DOHH2 (cell line): ENCODE data around the gene LANCL2.

Experiments
- H3F3A ChIP-seq: fragments of 200-600 bp; sonication (generic), shearing (Covaris generic); 2 replicates; pipeline ENCODE4 v1.6.0; 2016; ENCODE audit warnings: antibody characterized with exemption, mild to moderate bottlenecking; ENCODE audit not compliant: control insufficient read depth, insufficient read depth
- H3K27ac ChIP-seq: fragments of 200-600 bp; sonication (generic); 2 replicates; pipeline ENCODE4 v1.5.1; 2014; ENCODE audit warnings: low read depth, mild to moderate bottlenecking, low read length, moderate library complexity
- H3K27me3 ChIP-seq: fragments of 200-600 bp; sonication (generic); 2 replicates; pipeline ENCODE4 v1.6.1; 2014; ENCODE audit warnings: mild to moderate bottlenecking, low read length, mixed read lengths; ENCODE audit not compliant: control insufficient read depth
- H3K36me3 ChIP-seq: fragments of 200-600 bp; sonication (generic); 2 replicates; pipeline ENCODE4 v1.6.1; 2014; ENCODE audit warnings: mild to moderate bottlenecking, low read length, moderate library complexity, mixed read lengths; ENCODE audit not compliant: control insufficient read depth
- H3K4me1 ChIP-seq: fragments of 200-600 bp; sonication (generic); 2 replicates; pipeline ENCODE4 v1.6.1; 2014; ENCODE audit warnings: mild to moderate bottlenecking, low read length, mixed read lengths; ENCODE audit not compliant: control insufficient read depth
- H3K4me2 ChIP-seq: fragments of 200-600 bp; sonication (generic); 2 replicates; pipeline ENCODE4 v1.6.0; 2014; ENCODE audit warnings: mild to moderate bottlenecking, low read length, moderate library complexity
- H3K4me3 ChIP-seq: fragments of 200-600 bp; sonication (generic); 2 replicates; pipeline ENCODE4 v1.5.1; 2014; ENCODE audit warnings: mild to moderate bottlenecking, low read length, mixed read lengths
- H3K79me2 ChIP-seq: fragments of 200-600 bp; sonication (generic); 2 replicates; pipeline ENCODE4 v1.6.1; 2014; ENCODE audit warnings: mild to moderate bottlenecking, low read length, mixed read lengths; ENCODE audit not compliant: control insufficient read depth
- H3K9me2 ChIP-seq: fragments of 200-600 bp; sonication (generic); replicated peaks from 2 replicates; pipeline ENCODE4 v1.6.1; 2014; ENCODE audit warnings: mild to moderate bottlenecking, low read length, mixed read lengths; ENCODE audit not compliant: control insufficient read depth
- H3K9me3 ChIP-seq: fragments of 200-600 bp; sonication (generic); 2 replicates; pipeline ENCODE4 v1.6.1; 2014; ENCODE audit warnings: antibody characterized with exemption, low read length, mixed read lengths; ENCODE audit not compliant: control insufficient read depth, insufficient read depth
- H4K20me1 ChIP-seq: fragments of 200-600 bp; sonication (generic); 2 replicates; pipeline ENCODE4 v1.6.0; 2014; ENCODE audit warnings: low read depth, mild to moderate bottlenecking, antibody characterized with exemption, low read length, moderate library complexity; ENCODE audit not compliant: control insufficient read depth, insufficient read depth
- CTCF ChIP-seq: fragments of 200-600 bp; sonication (generic); IDR thresholded peaks from one replicate; pipeline ENCODE4 v1.5.1; 2014; ENCODE audit warnings: antibody characterized with exemption, mild to moderate bottlenecking, low read depth, low read length; ENCODE audit not compliant: poor library complexity, severe bottlenecking
- EZH2phosphoT487 ChIP-seq: fragments of 200-600 bp; sonication (generic); IDR thresholded peaks from 2 replicates; pipeline ENCODE4 v1.6.1; 2017; ENCODE audit warnings: borderline replicate concordance, mild to moderate bottlenecking, antibody characterized with exemption, low read length, moderate library complexity, mixed read lengths

LANCL2 gene

GRCh38 chr7:55435466-55435865 is 70.3 kb downstream of the LANCL2 start:
- no peaks in the 10 kb centered on the region for H3K9me2 ChIP-seq
- H4K20me1 ChIP-seq: no peaks in the 10 kb centered on the region
- H3K4me3 ChIP-seq: no peak overlapping the region
- H3K9me3 ChIP-seq: no peaks in the 10 kb centered on the region
- H3K27ac ChIP-seq: no peak overlapping the region
- no peaks in the 10 kb centered on the region for H3K4me1 ChIP-seq
- TF ChIP-seq CTCF (no peak), EZH2phosphoT487 (no peak)
- no peaks in the 10 kb centered on the region for H3K27me3 ChIP-seq
- H3K79me2 ChIP-seq: no peaks in the 10 kb centered on the region
- H3F3A ChIP-seq: no peaks in the 10 kb centered on the region
- H3K36me3 ChIP-seq: no peaks in the 10 kb centered on the region
- no peak overlapping the region for H3K4me2 ChIP-seq

GRCh38 chr7:55436457-55436856 is 71.3 kb downstream of the LANCL2 start:
- H3K4me1 ChIP-seq: no peaks in the 10 kb centered on the region
- no peaks in the 10 kb centered on the region for H3K27me3 ChIP-seq
- no peaks in the 10 kb centered on the region for H4K20me1 ChIP-seq
- no peaks in the 10 kb centered on the region for H3K9me3 ChIP-seq
- no peaks in the 10 kb centered on the region for H3K36me3 ChIP-seq
- H3K4me2 ChIP-seq: no peak overlapping the region
- no peaks in the 10 kb centered on the region for H3K79me2 ChIP-seq
- no peak overlapping the region for H3K4me3 ChIP-seq
- TF ChIP-seq EZH2phosphoT487: no peak
- no peak for TF ChIP-seq CTCF
- no peaks in the 10 kb centered on the region for H3K9me2 ChIP-seq
- H3F3A ChIP-seq: no peaks in the 10 kb centered on the region
- no peak overlapping the region for H3K27ac ChIP-seq

GRCh38 chr7:55437375-55437774 is 72.2 kb downstream of the LANCL2 start:
- TF ChIP-seq CTCF (no peak), EZH2phosphoT487 (no peak)
- H3F3A ChIP-seq: no peaks in the 10 kb centered on the region
- H3K4me2 ChIP-seq: no peak overlapping the region
- no peaks in the 10 kb centered on the region for H3K9me2 ChIP-seq
- H3K4me3 ChIP-seq: no peak overlapping the region
- no peaks in the 10 kb centered on the region for H3K4me1 ChIP-seq
- no peaks in the 10 kb centered on the region for H3K27me3 ChIP-seq
- H4K20me1 ChIP-seq: no peaks in the 10 kb centered on the region
- H3K36me3 ChIP-seq: no peaks in the 10 kb centered on the region
- H3K79me2 ChIP-seq: no peaks in the 10 kb centered on the region
- no peak overlapping the region for H3K27ac ChIP-seq
- no peaks in the 10 kb centered on the region for H3K9me3 ChIP-seq
